Stimulated activated CD4-positive, alpha-beta T cell treated with anti-CD3 and anti-CD28 coated beads, Interleukin-4, amount 100 ng/mL, for 4 hours (primary cell): ENCODE data around the gene ME3.

Source experiments
- DNase-seq, 2 experiments: peaks; one replicate each; pipeline ENCODE4 v3.0.0-alpha.2; 2020

The ME3 gene

GRCh38 chr11:86692317-86692716 lies 19.9 kb upstream of the ME3 start:
- DNase-seq = no peak

GRCh38 chr11:86688398-86689179 lies 16.2 kb upstream of the ME3 start:
- no peak for DNase-seq

GRCh38 chr11:86687185-86687778 lies 14.9 kb upstream of the ME3 start:
- DNase-seq = no peak

- DNase-seq = no peak
Measured at GRCh38 chr11:86686531-86686930, 14.1 kb upstream of the ME3 start.

GRCh38 chr11:86681483-86681756 lies 9.0 kb upstream of the ME3 start:
- no peak for DNase-seq

- no peak for DNase-seq
Measured at GRCh38 chr11:86680716-86681482, 8.5 kb upstream of the ME3 start.

GRCh38 chr11:86678823-86679222 lies 6.4 kb upstream of the ME3 start:
- no peak for DNase-seq

GRCh38 chr11:86678296-86678695 lies 5.9 kb upstream of the ME3 start:
- no peak for DNase-seq

- DNase-seq = no peak
Measured at GRCh38 chr11:86676533-86677154, 4.2 kb upstream of the ME3 start.

GRCh38 chr11:86676010-86676409 lies 3.6 kb upstream of the ME3 start:
- no peak for DNase-seq

- DNase-seq = no peak
Measured at GRCh38 chr11:86675017-86675416, 2.6 kb upstream of the ME3 start.

GRCh38 chr11:86673872-86674750 lies 1.7 kb upstream of the ME3 start:
- no peak for DNase-seq

- DNase-seq = no peak
Measured at GRCh38 chr11:86673055-86673843, 833 bp upstream of the ME3 start.

GRCh38 chr11:86671531-86672006 lies 847 bp downstream of the ME3 start:
- DNase-seq = peak; percentile 4 to 16

- DNase-seq = no peak
Measured at GRCh38 chr11:86670911-86671310, 1.5 kb downstream of the ME3 start.

- no peak for DNase-seq
Measured at GRCh38 chr11:86670181-86670580, 2.2 kb downstream of the ME3 start.

- DNase-seq = no peak
Measured at GRCh38 chr11:86669424-86669823, 3.0 kb downstream of the ME3 start.

GRCh38 chr11:86668929-86669328 lies 3.5 kb downstream of the ME3 start:
- no peak for DNase-seq

- DNase-seq = no peak
Measured at GRCh38 chr11:86666193-86666592, 6.2 kb downstream of the ME3 start.

GRCh38 chr11:86664930-86665329 lies 7.5 kb downstream of the ME3 start:
- DNase-seq = no peak

- no peak for DNase-seq
Measured at GRCh38 chr11:86663761-86664160, 8.7 kb downstream of the ME3 start.

- no peak for DNase-seq
Measured at GRCh38 chr11:86663291-86663690, 9.1 kb downstream of the ME3 start.
